Astrocyte (in vitro differentiated cells and primary cell): ENCODE data around the gene OR52W1. TPM values are rescaled to one million over a fixed set of nuclear protein-coding genes. Genes with fewer than 3 reads are reported as not detected.

ENCODE experiments used
- DNase-seq: peaks from one replicate; pipeline ENCODE4 v3.0.0-alpha.2; 2010; ENCODE audit warnings: low read depth
- FAIRE-seq: peaks from 2 replicates; lab custom pipeline; 2011; peaks lifted over from hg19 to GRCh38; lab: Jason Lieb, UNC
- H2AFZ ChIP-seq: 2 replicates; pipeline ENCODE4 v1.6.0; 2012; ENCODE audit warnings: low read depth, low read length, inconsistent platforms
- H3K27ac ChIP-seq: 2 replicates; pipeline ENCODE4 v1.5.1; 2011; ENCODE audit warnings: low read depth, low read length, inconsistent platforms
- H3K27me3 ChIP-seq: 2 replicates; pipeline ENCODE4 v1.6.0; 2011; ENCODE audit warnings: low read length, inconsistent platforms; ENCODE audit not compliant: insufficient read depth
- H3K36me3 ChIP-seq: 2 replicates; pipeline ENCODE4 v1.5.1; 2011; ENCODE audit warnings: low read length, inconsistent platforms; ENCODE audit not compliant: insufficient read depth
- H3K4me1 ChIP-seq: 2 replicates; pipeline ENCODE4 v1.5.1; 2011; ENCODE audit warnings: low read length, inconsistent platforms; ENCODE audit not compliant: insufficient read depth
- H3K4me2 ChIP-seq: 2 replicates; pipeline ENCODE4 v1.6.0; 2012; ENCODE audit warnings: low read length, inconsistent platforms
- H3K4me3 ChIP-seq: 2 replicates; pipeline ENCODE4 v1.5.1; 2011; ENCODE audit warnings: low read depth, mild to moderate bottlenecking, low read length, inconsistent platforms; ENCODE audit not compliant: insufficient read depth
- H3K79me2 ChIP-seq: 2 replicates; pipeline ENCODE4 v1.6.0; 2012; ENCODE audit warnings: mild to moderate bottlenecking, low read length, inconsistent platforms; ENCODE audit not compliant: insufficient read depth
- H3K9ac ChIP-seq: 2 replicates; pipeline ENCODE4 v1.6.0; 2012; ENCODE audit warnings: mild to moderate bottlenecking, low read length, inconsistent platforms
- H3K9me3 ChIP-seq: 2 replicates; pipeline ENCODE4 v1.5.1; 2012; ENCODE audit warnings: low read depth, mild to moderate bottlenecking, low read length, inconsistent platforms; ENCODE audit not compliant: insufficient read depth
- H4K20me1 ChIP-seq: 2 replicates; pipeline ENCODE4 v1.6.0; 2012; ENCODE audit warnings: low read length, inconsistent platforms; ENCODE audit not compliant: insufficient read depth
- H3K27ac Mint-ChIP-seq: one replicate; pipeline ENCODE4 v1.8.0; 2021; ENCODE audit warnings: mild to moderate bottlenecking, mixed read lengths; ENCODE audit not compliant: unreplicated experiment
- H3K27me3 Mint-ChIP-seq: one replicate; pipeline ENCODE4 v1.8.0; 2021; ENCODE audit warnings: low read depth, mixed read lengths; ENCODE audit not compliant: unreplicated experiment
- H3K36me3 Mint-ChIP-seq: one replicate; pipeline ENCODE4 v1.8.0; 2021; ENCODE audit warnings: low read depth, mixed read lengths; ENCODE audit not compliant: unreplicated experiment
- H3K4me1 Mint-ChIP-seq: one replicate; pipeline ENCODE4 v1.8.0; 2021; ENCODE audit warnings: low read depth, mixed read lengths; ENCODE audit not compliant: unreplicated experiment
- H3K4me3 Mint-ChIP-seq: one replicate; pipeline ENCODE4 v1.8.0; 2021; ENCODE audit warnings: mild to moderate bottlenecking, moderate library complexity, mixed read lengths; ENCODE audit not compliant: unreplicated experiment
- H3K9me3 Mint-ChIP-seq: one replicate; pipeline ENCODE4 v1.8.0; 2021; ENCODE audit warnings: mild to moderate bottlenecking, mixed read lengths; ENCODE audit not compliant: unreplicated experiment
- CTCF ChIP-seq: IDR thresholded peaks from 2 replicates; pipeline ENCODE4 v1.5.1; 2011; ENCODE audit warnings: low read depth, mild to moderate bottlenecking, inconsistent platforms, low read length, moderate library complexity; ENCODE audit not compliant: insufficient read depth
- EZH2 ChIP-seq: IDR thresholded peaks from 2 replicates; pipeline ENCODE4 v1.6.1; 2012; ENCODE audit warnings: mild to moderate bottlenecking, low read length, inconsistent platforms; ENCODE audit not compliant: insufficient read depth
- total RNA-seq: library from RNA; stranded (reverse); gene quantifications from 2 replicates; pipeline ENCODE4 v1.2.1, GENCODE V29; 2021

OR52W1 gene
- total RNA-seq, 1 donor from 2014 or later = not detected

GRCh38 chr11:6240139-6240538 lies 41.1 kb downstream of the OR52W1 start:
- H3K9me3 ChIP-seq = no peaks in the 10 kb centered on the region
- no peaks in the 10 kb centered on the region for H3K79me2 ChIP-seq
- Mint-ChIP-seq H3K36me3 (peaks cover 2% of the 10 kb centered on the region), H3K9me3 (peaks cover 3% of the 10 kb centered on the region), H3K4me1 (no peaks in the 10 kb centered on the region), H3K4me3 (no peak overlapping the region), H3K27ac (no peak overlapping the region), H3K27me3 (peaks cover 17% of the 10 kb centered on the region)
- H4K20me1 ChIP-seq = no peaks in the 10 kb centered on the region
- no peaks in the 10 kb centered on the region for H3K36me3 ChIP-seq
- no peaks in the 10 kb centered on the region for H3K27me3 ChIP-seq
- no peak overlapping the region for H3K9ac ChIP-seq
- no peak overlapping the region for H3K27ac ChIP-seq
- H3K4me2 ChIP-seq = no peak overlapping the region
- DNase-seq (no peak), FAIRE-seq (no peak)
- H3K4me1 ChIP-seq = no peaks in the 10 kb centered on the region
- H3K4me3 ChIP-seq = no peak overlapping the region
- no peak for TF ChIP-seq CTCF
- TF ChIP-seq EZH2 = no peak
- no peak overlapping the region for H2AFZ ChIP-seq

GRCh38 chr11:6240781-6241180 lies 41.8 kb downstream of the OR52W1 start:
- Mint-ChIP-seq H3K36me3 (peaks cover 2% of the 10 kb centered on the region), H3K9me3 (peaks cover 3% of the 10 kb centered on the region), H3K27me3 (peaks cover 17% of the 10 kb centered on the region), H3K4me3 (no peak overlapping the region), H3K4me1 (no peaks in the 10 kb centered on the region), H3K27ac (no peak overlapping the region)
- Histone ChIP-seq H3K9ac (no peak overlapping the region), H3K9me3 (no peaks in the 10 kb centered on the region), H3K27me3 (no peaks in the 10 kb centered on the region), H3K27ac (no peak overlapping the region), H3K4me1 (no peaks in the 10 kb centered on the region), H3K4me2 (no peak overlapping the region), H3K4me3 (no peak overlapping the region), H2AFZ (no peak overlapping the region), H3K36me3 (no peaks in the 10 kb centered on the region), H4K20me1 (no peaks in the 10 kb centered on the region), H3K79me2 (no peaks in the 10 kb centered on the region)
- DNase-seq (no peak), FAIRE-seq (no peak)
- no peak for TF ChIP-seq EZH2
- TF ChIP-seq CTCF = no peak

GRCh38 chr11:6241316-6241715 lies 42.3 kb downstream of the OR52W1 start:
- Histone ChIP-seq H3K4me2 (no peak overlapping the region), H3K79me2 (no peaks in the 10 kb centered on the region), H3K4me1 (no peaks in the 10 kb centered on the region), H3K4me3 (no peak overlapping the region), H3K9me3 (no peaks in the 10 kb centered on the region), H3K27me3 (no peaks in the 10 kb centered on the region), H3K9ac (no peak overlapping the region), H3K27ac (no peak overlapping the region), H4K20me1 (no peaks in the 10 kb centered on the region), H2AFZ (no peak overlapping the region), H3K36me3 (no peaks in the 10 kb centered on the region)
- no peak for FAIRE-seq
- Mint-ChIP-seq H3K27me3 (peaks cover 17% of the 10 kb centered on the region), H3K27ac (no peak overlapping the region), H3K4me3 (no peak overlapping the region), H3K9me3 (peaks cover 3% of the 10 kb centered on the region), H3K4me1 (no peaks in the 10 kb centered on the region), H3K36me3 (peaks cover 2% of the 10 kb centered on the region)
- DNase-seq = no peak
- TF ChIP-seq EZH2 = no peak
- TF ChIP-seq CTCF = no peak
